GM23248 (cell line): ENCODE measurements around the gene SLC22A14. TPM values are rescaled to one million over a fixed set of nuclear protein-coding genes. Genes with fewer than 3 reads are reported as not detected.

Source experiments
- DNase-seq: peaks from one replicate; pipeline ENCODE4 v3.0.0-alpha.2; 2015
- H2AFZ ChIP-seq: fragments of 200-600 bp; sonication (generic); 2 replicates; pipeline ENCODE4 v1.6.1; 2016; ENCODE audit warnings: antibody characterized with exemption
- H3F3A ChIP-seq: fragments of 200-600 bp; sonication (generic); 2 replicates; pipeline ENCODE4 v1.6.1; 2016; ENCODE audit warnings: mild to moderate bottlenecking, antibody characterized with exemption, mixed run types; ENCODE audit not compliant: insufficient read depth
- H3K27ac ChIP-seq: fragments of 200-600 bp; sonication (generic); 2 replicates; pipeline ENCODE4 v1.5.1; 2016; ENCODE audit warnings: mild to moderate bottlenecking
- H3K27me3 ChIP-seq: fragments of 200-600 bp; sonication (generic); replicated peaks from 2 replicates; pipeline ENCODE4 v1.6.1; 2016; ENCODE audit warnings: mild to moderate bottlenecking; ENCODE audit not compliant: insufficient read depth
- H3K36me3 ChIP-seq: fragments of 200-600 bp; sonication (generic); 2 replicates; pipeline ENCODE4 v1.6.1; 2016; ENCODE audit warnings: low read depth, mild to moderate bottlenecking
- H3K4me1 ChIP-seq: fragments of 200-600 bp; sonication (generic); 2 replicates; pipeline ENCODE4 v1.6.1; 2016; ENCODE audit warnings: mild to moderate bottlenecking; ENCODE audit not compliant: insufficient read depth
- H3K4me2 ChIP-seq: fragments of 200-600 bp; sonication (generic); one replicate; pipeline ENCODE4 v1.6.1; 2016; ENCODE audit warnings: mild to moderate bottlenecking; ENCODE audit not compliant: unreplicated experiment
- H3K4me3 ChIP-seq: fragments of 200-600 bp; sonication (generic); 2 replicates; pipeline ENCODE4 v1.5.1; 2016; ENCODE audit warnings: mild to moderate bottlenecking
- H3K79me2 ChIP-seq: fragments of 200-600 bp; sonication (generic); 2 replicates; pipeline ENCODE4 v1.6.1; 2016; ENCODE audit warnings: mild to moderate bottlenecking; ENCODE audit not compliant: insufficient read depth
- H3K9ac ChIP-seq: fragments of 200-600 bp; sonication (generic); 2 replicates; pipeline ENCODE4 v1.6.1; 2016; ENCODE audit warnings: mild to moderate bottlenecking
- H3K9me2 ChIP-seq: fragments of 200-600 bp; sonication (generic); 2 replicates; pipeline ENCODE4 v1.6.1; 2016; ENCODE audit warnings: mixed run types, mild to moderate bottlenecking, moderate library complexity; ENCODE audit not compliant: insufficient read depth
- H3K9me3 ChIP-seq: fragments of 200-600 bp; sonication (generic); one replicate; pipeline ENCODE4 v1.6.1; 2017; ENCODE audit warnings: low read depth
- H4K20me1 ChIP-seq: fragments of 200-600 bp; sonication (generic); 2 replicates; pipeline ENCODE4 v1.6.0; 2016; ENCODE audit not compliant: insufficient read depth
- EZH2 ChIP-seq: fragments of 200-600 bp; sonication (generic); IDR thresholded peaks from 2 replicates; pipeline ENCODE4 v1.6.1; 2018; ENCODE audit warnings: antibody characterized with exemption, mild to moderate bottlenecking; ENCODE audit not compliant: insufficient read depth, poor library complexity, severe bottlenecking
- EZH2phosphoT487 ChIP-seq: fragments of 200-600 bp; sonication (generic); IDR thresholded peaks from 2 replicates; pipeline ENCODE4 v1.6.1; 2018; ENCODE audit warnings: antibody characterized with exemption, moderate library complexity, mild to moderate bottlenecking, low read depth; ENCODE audit not compliant: insufficient read depth
- WGBS, 2 experiments: methylation state at CpG; one replicate each; pipeline ENCODE4 v1.1.6; 2015 to 2017; ENCODE audit warnings: low lambda C conversion rate in 2 of 2, low coverage in 1 of 2; ENCODE audit errors: missing lambda C conversion rate in 2 of 2; 5-methylcytosine and 5-hydroxymethylcytosine counted together
- in situ Hi-C: fragments of 300-500 bp; cut with MboI; formaldehyde crosslinking; loops from 2 replicates; pipeline ENCODE4 v1.15.0; 2020
- polyA plus RNA-seq: library from polyadenylated mRNA; unstranded; fragments of >200 nt; fragmentation: Nextera tagmentation; extraction: Ambion mirVana; gene quantifications from 2 replicates; pipeline ENCODE4 v1.2.1, GENCODE V29; 2016
- total RNA-seq: library from RNA; depleted of rRNA; stranded (reverse); fragments of >200 nt; shearing (Covaris generic); gene quantifications from 2 replicates; pipeline ENCODE4 v1.2.3, GENCODE V29; 2014

SLC22A14 gene
- total and polyA plus RNA-seq, 2 experiments from 2014 or later: 0.08 TPM; not detected in 1

DNA sequence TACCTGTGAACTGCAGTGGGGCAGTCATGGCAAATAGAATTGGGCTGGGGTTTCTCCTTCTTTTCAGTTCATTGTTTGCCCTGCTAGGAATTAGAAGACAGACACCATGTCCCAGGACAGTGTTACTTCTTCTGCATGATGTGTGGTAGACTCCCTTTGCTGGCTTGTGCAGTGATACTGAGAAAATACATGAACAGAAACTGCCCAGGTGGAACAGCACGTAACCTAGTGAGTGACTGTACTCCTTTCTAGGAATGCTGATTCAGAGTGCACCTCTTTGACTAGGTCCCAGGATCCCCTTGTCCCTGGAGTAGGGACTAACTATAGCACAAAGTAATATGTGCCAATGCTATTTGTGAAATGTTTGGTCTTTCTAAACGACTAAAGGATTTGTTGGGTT lies 27.2 kb upstream of the SLC22A14 start:
- H3K9ac ChIP-seq: no peak overlapping the region
- no peak overlapping the region for H2AFZ ChIP-seq
- H3F3A ChIP-seq: no peaks in the 10 kb centered on the region
- no peak overlapping the region for H3K27ac ChIP-seq
- peaks cover 7% of the 10 kb centered on the region for H3K4me1 ChIP-seq
- in situ Hi-C loops: no loop called here
- no peaks in the 10 kb centered on the region for H4K20me1 ChIP-seq
- no peaks in the 10 kb centered on the region for H3K9me3 ChIP-seq
- H3K4me3 ChIP-seq: no peak overlapping the region
- no peak for TF ChIP-seq EZH2
- no peak overlapping the region for H3K4me2 ChIP-seq
- peaks cover 48% of the 10 kb centered on the region for H3K36me3 ChIP-seq
- no peaks in the 10 kb centered on the region for H3K27me3 ChIP-seq
- no peaks in the 10 kb centered on the region for H3K9me2 ChIP-seq
- WGBS, 2 experiments: 50 to 54% methylated on average over 2 of the region's 2 CpGs
- no peak for DNase-seq
- H3K79me2 ChIP-seq: peaks cover 7% of the 10 kb centered on the region

DNA sequence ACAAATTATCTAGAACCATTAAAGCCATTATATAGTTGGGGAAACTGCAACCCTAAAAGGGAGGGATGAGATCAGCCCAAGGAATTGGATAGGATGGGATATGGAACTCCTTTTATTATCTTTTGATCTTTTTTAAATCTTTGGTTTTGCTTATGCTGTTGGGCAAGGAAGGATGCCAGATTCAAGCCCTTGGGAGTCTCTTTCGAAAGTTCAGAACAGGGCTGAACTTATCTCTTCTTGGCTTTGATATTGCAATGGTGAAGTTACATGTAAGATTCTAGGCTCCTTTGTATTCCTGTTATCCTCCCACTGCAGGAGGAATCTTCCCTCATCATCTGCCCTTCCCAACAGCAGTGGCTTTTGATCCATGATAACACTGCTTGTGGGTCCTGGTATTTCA lies 26.5 kb upstream of the SLC22A14 start:
- H3K4me3 ChIP-seq: no peak overlapping the region
- in situ Hi-C loops: no loop called here
- H3K79me2 ChIP-seq: peaks cover 3% of the 10 kb centered on the region
- H3K9me3 ChIP-seq: no peaks in the 10 kb centered on the region
- no peak overlapping the region for H3K4me2 ChIP-seq
- WGBS, 2 experiments: 65 to 75% methylated on average over 1 of the region's 1 CpG
- H2AFZ ChIP-seq: no peak overlapping the region
- peaks cover 46% of the 10 kb centered on the region for H3K36me3 ChIP-seq
- no peaks in the 10 kb centered on the region for H3K9me2 ChIP-seq
- H4K20me1 ChIP-seq: no peaks in the 10 kb centered on the region
- TF ChIP-seq EZH2 (no peak), EZH2phosphoT487 (no peak)
- no peak overlapping the region for H3K9ac ChIP-seq
- peaks cover 7% of the 10 kb centered on the region for H3K4me1 ChIP-seq
- no peak overlapping the region for H3K27ac ChIP-seq
- H3K27me3 ChIP-seq: no peaks in the 10 kb centered on the region
- no peak for DNase-seq
- H3F3A ChIP-seq: no peaks in the 10 kb centered on the region

- 24 to 30% methylated on average over 1 of the region's 1 CpG for WGBS, 2 experiments
- TF ChIP-seq EZH2phosphoT487 (0 out of 2 replicates have a peak, but pooled peaks have one; percentile 44), EZH2 (no peak)
- no peaks in the 10 kb centered on the region for H3K79me2 ChIP-seq
- H3K9ac ChIP-seq: no peak overlapping the region
- H3K27me3 ChIP-seq: no peaks in the 10 kb centered on the region
- peaks cover 35% of the 10 kb centered on the region for H3K36me3 ChIP-seq
- H3K4me1 ChIP-seq: peaks cover 7% of the 10 kb centered on the region
- H2AFZ ChIP-seq: no peak overlapping the region
- no peaks in the 10 kb centered on the region for H3K9me3 ChIP-seq
- no peak overlapping the region for H3K27ac ChIP-seq
- no peak overlapping the region for H3K4me2 ChIP-seq
- no peak overlapping the region for H3K4me3 ChIP-seq
- in situ Hi-C loops: no loop called here
- DNase-seq: peak; percentile 29
- no peaks in the 10 kb centered on the region for H3K9me2 ChIP-seq
- no peaks in the 10 kb centered on the region for H4K20me1 ChIP-seq
- no peaks in the 10 kb centered on the region for H3F3A ChIP-seq
These were observed 24.5 kb upstream of the SLC22A14 start for GRCh38 chr3:38257583-38257982.

- Histone ChIP-seq H3K4me1 (peaks cover 7% of the 10 kb centered on the region), H3K79me2 (no peaks in the 10 kb centered on the region), H2AFZ (no peak overlapping the region), H3K9me2 (no peaks in the 10 kb centered on the region), H3K4me2 (no peak overlapping the region), H3K27ac (no peak overlapping the region), H3F3A (no peaks in the 10 kb centered on the region), H3K4me3 (no peak overlapping the region), H3K9me3 (no peaks in the 10 kb centered on the region), H4K20me1 (no peaks in the 10 kb centered on the region), H3K27me3 (no peaks in the 10 kb centered on the region), H3K9ac (no peak overlapping the region), H3K36me3 (0 out of 2 replicates have a peak, but pooled peaks cover 15% of the 10 kb centered on the region)
- 93 to 98% methylated on average over 2 of the region's 2 CpGs for WGBS, 2 experiments
- TF ChIP-seq EZH2 (no peak), EZH2phosphoT487 (no peak)
- in situ Hi-C loops: no loop called here
- no peak for DNase-seq
These were observed 21.6 kb upstream of the SLC22A14 start for GRCh38 chr3:38260474-38260873.

- Histone ChIP-seq H3K36me3 (0 out of 2 replicates have a peak, but pooled peaks cover 9% of the 10 kb centered on the region), H3K27ac (no peak overlapping the region), H3K9me3 (no peaks in the 10 kb centered on the region), H3K9ac (no peak overlapping the region), H3K9me2 (no peaks in the 10 kb centered on the region), H3K4me2 (no peak overlapping the region), H3K4me1 (no peaks in the 10 kb centered on the region), H4K20me1 (no peaks in the 10 kb centered on the region), H2AFZ (no peak overlapping the region), H3K4me3 (no peak overlapping the region), H3K27me3 (no peaks in the 10 kb centered on the region), H3K79me2 (no peaks in the 10 kb centered on the region), H3F3A (no peaks in the 10 kb centered on the region)
- TF ChIP-seq EZH2 (no peak), EZH2phosphoT487 (no peak)
- WGBS, 2 experiments: 0 to 5% methylated on average over 1 of the region's 1 CpG
- in situ Hi-C loops: no loop called here
- no peak for DNase-seq
These were observed 17.7 kb upstream of the SLC22A14 start for GRCh38 chr3:38264353-38264771.
